GM12872 (cell line): Measurements from ENCODE around the gene CWC27.

ENCODE experiments used
- TF ChIP-seq, protein P1 (sequence below): IDR thresholded peaks from 3 replicates; pipeline ENCODE4 v1.5.1; 2011; ENCODE audit warnings: low read depth, mild to moderate bottlenecking, low read length, moderate library complexity; ENCODE audit not compliant: insufficient read depth

Gene CWC27

DNA sequence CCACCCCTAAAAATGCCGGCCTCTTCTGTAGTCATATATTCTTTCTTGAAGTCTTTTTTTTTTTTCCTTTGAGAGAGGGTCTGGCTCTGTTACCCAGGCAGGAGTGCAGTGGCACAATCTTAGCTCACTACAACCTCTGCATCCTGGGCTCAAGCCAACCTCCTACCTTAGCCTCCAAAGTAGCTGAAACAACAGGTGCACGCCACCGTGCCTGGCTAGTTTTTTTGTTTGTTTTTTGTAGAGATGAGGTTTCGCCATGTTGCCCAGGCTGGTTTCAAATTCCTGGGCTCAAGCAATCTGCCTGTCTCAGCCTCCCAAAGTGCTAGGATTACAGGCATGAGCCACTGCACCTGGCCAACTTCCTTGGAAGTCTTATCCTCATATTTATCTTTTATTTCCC is 19.3 kb upstream of the CWC27 start:
- TF ChIP-seq, protein P1, sequence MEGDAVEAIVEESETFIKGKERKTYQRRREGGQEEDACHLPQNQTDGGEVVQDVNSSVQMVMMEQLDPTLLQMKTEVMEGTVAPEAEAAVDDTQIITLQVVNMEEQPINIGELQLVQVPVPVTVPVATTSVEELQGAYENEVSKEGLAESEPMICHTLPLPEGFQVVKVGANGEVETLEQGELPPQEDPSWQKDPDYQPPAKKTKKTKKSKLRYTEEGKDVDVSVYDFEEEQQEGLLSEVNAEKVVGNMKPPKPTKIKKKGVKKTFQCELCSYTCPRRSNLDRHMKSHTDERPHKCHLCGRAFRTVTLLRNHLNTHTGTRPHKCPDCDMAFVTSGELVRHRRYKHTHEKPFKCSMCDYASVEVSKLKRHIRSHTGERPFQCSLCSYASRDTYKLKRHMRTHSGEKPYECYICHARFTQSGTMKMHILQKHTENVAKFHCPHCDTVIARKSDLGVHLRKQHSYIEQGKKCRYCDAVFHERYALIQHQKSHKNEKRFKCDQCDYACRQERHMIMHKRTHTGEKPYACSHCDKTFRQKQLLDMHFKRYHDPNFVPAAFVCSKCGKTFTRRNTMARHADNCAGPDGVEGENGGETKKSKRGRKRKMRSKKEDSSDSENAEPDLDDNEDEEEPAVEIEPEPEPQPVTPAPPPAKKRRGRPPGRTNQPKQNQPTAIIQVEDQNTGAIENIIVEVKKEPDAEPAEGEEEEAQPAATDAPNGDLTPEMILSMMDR, result no peak

DNA sequence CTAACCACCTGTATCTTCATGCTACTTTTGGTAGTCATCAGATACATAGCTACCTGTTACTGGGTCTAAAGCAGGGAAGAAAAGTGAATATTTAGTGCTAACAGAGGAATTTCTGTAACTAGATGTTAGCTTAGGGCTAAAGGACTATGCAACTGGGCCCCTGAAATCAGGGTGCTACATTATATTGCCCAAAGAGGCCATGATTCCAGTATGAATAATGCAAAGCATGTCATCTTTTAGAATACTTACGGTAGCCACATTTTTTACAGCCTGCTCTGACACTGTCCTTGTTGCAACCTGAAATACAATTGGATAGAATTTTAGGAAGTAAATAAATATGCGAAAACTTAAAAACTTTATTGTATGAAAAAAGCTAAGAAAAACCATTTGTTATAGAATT is 14.7 kb upstream of the CWC27 start:
- TF ChIP-seq, protein P1, result no peak

DNA sequence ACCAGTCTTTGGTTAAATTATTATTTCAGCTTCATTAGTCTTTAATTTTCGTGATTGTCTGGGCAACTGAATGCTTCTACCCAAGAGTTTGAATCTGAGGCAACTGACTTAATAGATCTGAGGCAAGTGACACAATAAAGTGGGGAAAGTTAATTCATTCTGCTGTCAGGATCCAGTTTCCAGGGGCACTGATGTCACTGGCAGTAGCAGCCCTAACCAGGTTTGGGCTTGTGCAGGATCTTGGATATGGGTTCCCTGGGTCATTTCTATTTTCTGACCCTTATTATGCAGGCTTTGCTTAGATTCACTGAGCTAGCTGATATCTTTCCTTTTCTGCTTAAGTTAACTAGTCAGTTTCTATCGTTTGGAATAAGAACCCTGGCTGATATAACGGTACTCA is 9.8 kb upstream of the CWC27 start:
- TF ChIP-seq, protein P1, result no peak

DNA sequence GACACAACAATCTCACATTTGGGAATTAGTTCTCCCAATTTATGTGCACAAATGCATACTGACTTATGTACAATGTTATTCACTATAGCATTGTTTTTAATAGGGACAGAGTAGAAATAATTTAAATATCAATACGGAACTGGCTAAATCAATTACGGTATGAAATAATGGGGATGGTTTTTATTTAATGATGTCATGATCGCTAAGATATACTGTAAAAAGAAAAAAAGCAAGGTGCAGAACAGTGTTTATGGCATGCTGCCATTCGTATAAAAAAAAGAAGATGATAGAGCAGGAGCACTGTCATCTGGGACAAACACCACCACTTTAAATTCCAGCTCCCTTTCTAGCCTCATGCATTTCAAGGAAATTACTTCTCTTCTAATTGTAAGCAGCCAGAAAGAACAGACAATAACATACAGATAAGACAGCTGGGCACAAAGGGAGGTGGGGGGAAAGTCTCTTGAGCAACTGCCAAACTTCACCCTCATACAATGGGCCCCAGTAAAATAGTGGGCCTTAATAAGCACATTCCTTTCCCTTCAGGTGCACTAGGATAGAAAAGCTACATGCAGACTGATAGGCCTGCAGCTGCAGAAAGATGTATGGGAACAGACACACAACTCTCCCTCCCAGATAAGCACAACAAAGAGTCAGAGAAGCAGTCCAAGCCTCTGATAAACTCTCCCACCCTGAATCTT is 8.6 kb upstream of the CWC27 start:
- TF ChIP-seq, protein P1, result no peak

DNA sequence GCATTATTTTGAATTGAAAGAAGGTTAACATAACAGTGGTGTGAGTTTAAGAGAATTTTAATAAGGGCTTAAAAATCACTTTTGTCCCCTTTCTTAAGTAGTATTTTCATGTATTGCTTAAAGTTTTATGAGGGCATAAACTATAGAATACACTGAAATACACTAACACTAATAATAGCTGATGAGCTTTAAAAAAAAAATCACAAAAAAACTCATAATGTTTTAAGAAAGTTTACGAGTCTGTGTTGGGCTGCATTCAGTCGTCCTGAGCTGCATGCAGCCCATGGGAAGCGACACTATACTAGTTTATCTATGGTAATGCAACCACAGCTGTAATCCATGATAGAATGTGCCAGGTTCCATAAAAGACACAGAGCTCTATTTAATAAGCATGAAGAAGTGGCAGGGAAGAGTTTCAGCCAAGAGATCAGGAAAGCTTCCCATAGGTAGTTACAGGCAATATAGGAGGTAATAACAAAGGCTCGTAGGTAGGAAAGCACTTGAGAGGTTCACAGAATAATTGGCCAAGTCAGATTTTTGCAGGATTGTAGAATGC is 4.7 kb upstream of the CWC27 start:
- TF ChIP-seq, protein P1, result no peak

DNA sequence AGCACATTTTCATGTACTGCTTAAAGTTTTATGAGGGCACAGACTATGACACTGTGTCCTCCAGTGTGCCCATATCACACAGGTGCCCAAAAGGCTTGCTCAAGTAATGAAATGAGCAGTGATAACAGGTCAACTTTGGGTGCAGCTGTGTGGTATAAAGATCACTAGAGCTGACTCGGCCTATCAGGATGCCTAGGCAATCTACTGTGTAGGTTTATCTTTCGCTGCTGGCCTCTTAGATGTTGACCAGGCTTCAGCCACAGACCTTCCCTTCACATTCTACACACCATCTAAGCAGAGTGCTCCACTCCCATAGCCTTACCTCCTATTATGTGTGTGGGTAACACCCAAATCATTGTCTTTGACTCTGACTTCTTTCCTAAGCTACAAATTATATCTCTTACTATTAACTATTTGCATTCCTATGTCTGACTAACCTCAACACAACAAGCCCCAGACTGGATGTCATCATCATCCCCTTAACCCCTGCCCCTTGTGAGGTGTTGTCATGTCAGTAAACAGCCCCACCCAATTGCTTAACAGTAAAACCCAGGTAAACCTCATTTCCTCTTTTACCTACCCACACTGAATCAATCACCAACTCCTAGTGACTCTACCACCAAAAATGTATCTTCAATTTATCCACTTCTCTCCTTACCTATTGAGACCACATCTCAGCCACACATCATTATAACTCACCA is 2.8 kb upstream of the CWC27 start:
- TF ChIP-seq, protein P1, result no peak

DNA sequence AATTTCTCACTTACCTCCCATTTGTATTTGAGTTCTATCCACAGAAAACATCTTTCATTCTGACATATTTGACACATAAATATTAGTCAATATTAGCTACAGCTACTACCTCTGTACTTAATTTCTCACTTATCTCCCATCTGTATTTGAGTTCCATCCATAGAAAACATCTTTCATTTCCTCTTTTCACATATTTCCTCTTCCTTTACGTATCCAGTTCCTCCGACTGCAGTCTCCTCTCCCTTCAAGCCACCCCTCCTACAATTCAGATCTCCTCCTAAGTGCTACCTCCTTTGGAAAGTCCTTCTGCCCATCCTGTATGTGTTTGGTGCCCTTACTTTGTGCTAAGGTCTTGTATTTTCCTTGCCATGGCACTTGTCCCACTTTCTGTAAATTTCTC is 1.8 kb upstream of the CWC27 start:
- TF ChIP-seq, protein P1, result no peak
